Stimulated activated CD4-positive, alpha-beta T cell treated with anti-CD3 and anti-CD28 coated beads, Interleukin-15, amount 100 ng/mL, for 24 hours (primary cell): ENCODE data around the gene BMPER.

Experiments used
- DNase-seq: peaks from one replicate; pipeline ENCODE4 v3.0.0-alpha.2; 2020

The BMPER gene

GRCh38 chr7:34104992-34105391, 199.7 kb downstream of the BMPER start:
- no peak for DNase-seq

GRCh38 chr7:34107276-34107675, 201.9 kb downstream of the BMPER start:
- no peak for DNase-seq

- no peak for DNase-seq
These were observed 202.8 kb downstream of the BMPER start for GRCh38 chr7:34108165-34108564.

- DNase-seq: no peak
These were observed 204.8 kb downstream of the BMPER start for GRCh38 chr7:34109936-34110780.

GRCh38 chr7:34111031-34111430, 205.7 kb downstream of the BMPER start:
- no peak for DNase-seq

GRCh38 chr7:34115503-34115902, 210.2 kb downstream of the BMPER start:
- no peak for DNase-seq

- DNase-seq: no peak
These were observed 212.2 kb downstream of the BMPER start for GRCh38 chr7:34117573-34117972.

GRCh38 chr7:34121366-34121765, 216.0 kb downstream of the BMPER start:
- DNase-seq: no peak

GRCh38 chr7:34123316-34123715, 218.0 kb downstream of the BMPER start:
- no peak for DNase-seq

GRCh38 chr7:34124765-34125164, 219.4 kb downstream of the BMPER start:
- DNase-seq: no peak

- DNase-seq: no peak
These were observed 223.4 kb downstream of the BMPER start for GRCh38 chr7:34128762-34129161.

- DNase-seq: no peak
These were observed 225.4 kb downstream of the BMPER start for GRCh38 chr7:34130558-34131295.

- DNase-seq: no peak
These were observed 226.0 kb downstream of the BMPER start for GRCh38 chr7:34131371-34131770.

- DNase-seq: no peak
These were observed 228.1 kb downstream of the BMPER start for GRCh38 chr7:34133356-34133982.

GRCh38 chr7:34133983-34134782, 228.8 kb downstream of the BMPER start:
- DNase-seq: peak; percentile 41

- no peak for DNase-seq
These were observed 230.6 kb downstream of the BMPER start for GRCh38 chr7:34135924-34136323.

GRCh38 chr7:34136698-34137097, 231.4 kb downstream of the BMPER start:
- no peak for DNase-seq

- DNase-seq: no peak
These were observed 231.8 kb downstream of the BMPER start for GRCh38 chr7:34137176-34137575.

GRCh38 chr7:34138483-34138882, 233.1 kb downstream of the BMPER start:
- no peak for DNase-seq

GRCh38 chr7:34139086-34139485, 233.7 kb downstream of the BMPER start:
- no peak for DNase-seq

GRCh38 chr7:34140066-34140465, 234.7 kb downstream of the BMPER start:
- DNase-seq: no peak

GRCh38 chr7:34143402-34143801, 238.1 kb downstream of the BMPER start:
- no peak for DNase-seq

- no peak for DNase-seq
These were observed 240.3 kb downstream of the BMPER start for GRCh38 chr7:34145603-34146002.
